Ishikawa (cell line): ENCODE measurements around the gene ATP10B.

Experiments
- CEBPB ChIP-seq: IDR thresholded peaks from 2 replicates; pipeline ENCODE4 v1.6.1; 2012
- CREB1 ChIP-seq: IDR thresholded peaks from 2 replicates; pipeline ENCODE4 v1.6.1; 2012; ENCODE audit warnings: low read depth
- EGR1 ChIP-seq: IDR thresholded peaks from 2 replicates; pipeline ENCODE4 v1.6.1; 2012
- EP300 ChIP-seq: IDR thresholded peaks from 2 replicates; pipeline ENCODE4 v1.6.1; 2012; ENCODE audit warnings: borderline replicate concordance
- FOXM1 ChIP-seq: IDR thresholded peaks from 2 replicates; pipeline ENCODE4 v1.6.1; 2012; ENCODE audit warnings: low read depth, borderline replicate concordance
- MAX ChIP-seq: IDR thresholded peaks from 2 replicates; pipeline ENCODE4 v1.6.1; 2012
- NFIC ChIP-seq: IDR thresholded peaks from 2 replicates; pipeline ENCODE4 v1.6.1; 2012
- RAD21 ChIP-seq: IDR thresholded peaks from 2 replicates; pipeline ENCODE4 v1.6.1; 2012; ENCODE audit warnings: low read depth
- REST ChIP-seq: IDR thresholded peaks from 2 replicates; pipeline ENCODE4 v1.6.1; 2012; ENCODE audit warnings: low read depth, mild to moderate bottlenecking
- TAF1 ChIP-seq: IDR thresholded peaks from 2 replicates; pipeline ENCODE4 v1.6.1; 2012; ENCODE audit warnings: low read depth, mild to moderate bottlenecking
- TCF12 ChIP-seq: IDR thresholded peaks from 2 replicates; pipeline ENCODE4 v1.6.1; 2012; ENCODE audit warnings: low read depth
- TEAD4 ChIP-seq: IDR thresholded peaks from 2 replicates; pipeline ENCODE4 v1.6.1; 2012
- USF1 ChIP-seq: IDR thresholded peaks from 2 replicates; pipeline ENCODE4 v1.6.1; 2012
- YY1 ChIP-seq: IDR thresholded peaks from 2 replicates; pipeline ENCODE4 v1.6.1; 2012; ENCODE audit warnings: low read depth
- ZBTB7A ChIP-seq: IDR thresholded peaks from 2 replicates; pipeline ENCODE4 v1.6.1; 2012; ENCODE audit warnings: low read depth

ATP10B gene

GRCh38 chr5:160685219-160685618, 166.8 kb downstream of the ATP10B start:
- TF ChIP-seq NFIC (no peak), MAX (no peak), RAD21 (no peak), ZBTB7A (no peak)

- TF ChIP-seq YY1: no peak
- TF ChIP-seq TAF1: no peak
- no peak for TF ChIP-seq CREB1
- TF ChIP-seq CEBPB: no peak
- no peak for TF ChIP-seq EGR1
- TF ChIP-seq USF1: no peak
- TF ChIP-seq FOXM1: no peak
- TF ChIP-seq TEAD4: no peak
- TF ChIP-seq ZBTB7A: no peak
- no peak for TF ChIP-seq REST
- TF ChIP-seq EP300: no peak
- no peak for TF ChIP-seq NFIC
- no peak for TF ChIP-seq MAX
- TF ChIP-seq RAD21: no peak
- TF ChIP-seq TCF12: no peak
Measured at GRCh38 chr5:160679567-160680309, 172.3 kb downstream of the ATP10B start.

GRCh38 chr5:160675988-160676387, 176.0 kb downstream of the ATP10B start:
- TF ChIP-seq RAD21: no peak
- TF ChIP-seq EGR1: no peak
- TF ChIP-seq CREB1: no peak
- no peak for TF ChIP-seq TEAD4
- no peak for TF ChIP-seq TCF12
- no peak for TF ChIP-seq MAX
- TF ChIP-seq NFIC: no peak
- no peak for TF ChIP-seq TAF1
- no peak for TF ChIP-seq EP300

- TF ChIP-seq MAX: no peak
- TF ChIP-seq TCF12: no peak
- no peak for TF ChIP-seq ZBTB7A
- TF ChIP-seq EP300: no peak
- no peak for TF ChIP-seq USF1
- TF ChIP-seq CREB1: no peak
- no peak for TF ChIP-seq TAF1
- TF ChIP-seq CEBPB: no peak
- no peak for TF ChIP-seq FOXM1
- TF ChIP-seq RAD21: no peak
- no peak for TF ChIP-seq EGR1
- TF ChIP-seq TEAD4: no peak
- TF ChIP-seq YY1: no peak
- no peak for TF ChIP-seq NFIC
- no peak for TF ChIP-seq REST
Measured at GRCh38 chr5:160674901-160675300, 177.1 kb downstream of the ATP10B start.

GRCh38 chr5:160672521-160672920, 179.5 kb downstream of the ATP10B start:
- TF ChIP-seq MAX: no peak
- TF ChIP-seq TEAD4: no peak
- TF ChIP-seq REST: no peak
- no peak for TF ChIP-seq TAF1
- TF ChIP-seq YY1: no peak
- no peak for TF ChIP-seq CEBPB
- TF ChIP-seq RAD21: no peak
- TF ChIP-seq USF1: no peak
- TF ChIP-seq CREB1: no peak
